GM11168 (cell line): ENCODE results near the gene ADGRD1.

ENCODE experiments used
- in situ Hi-C: fragments of 300-500 bp; cut with MboI; formaldehyde crosslinking; loops from one replicate; pipeline ENCODE4 v1.12.0; 2022; ENCODE audit warnings: low sequenced_read_pairs; ENCODE audit not compliant: unreplicated experiment

Gene ADGRD1

DNA sequence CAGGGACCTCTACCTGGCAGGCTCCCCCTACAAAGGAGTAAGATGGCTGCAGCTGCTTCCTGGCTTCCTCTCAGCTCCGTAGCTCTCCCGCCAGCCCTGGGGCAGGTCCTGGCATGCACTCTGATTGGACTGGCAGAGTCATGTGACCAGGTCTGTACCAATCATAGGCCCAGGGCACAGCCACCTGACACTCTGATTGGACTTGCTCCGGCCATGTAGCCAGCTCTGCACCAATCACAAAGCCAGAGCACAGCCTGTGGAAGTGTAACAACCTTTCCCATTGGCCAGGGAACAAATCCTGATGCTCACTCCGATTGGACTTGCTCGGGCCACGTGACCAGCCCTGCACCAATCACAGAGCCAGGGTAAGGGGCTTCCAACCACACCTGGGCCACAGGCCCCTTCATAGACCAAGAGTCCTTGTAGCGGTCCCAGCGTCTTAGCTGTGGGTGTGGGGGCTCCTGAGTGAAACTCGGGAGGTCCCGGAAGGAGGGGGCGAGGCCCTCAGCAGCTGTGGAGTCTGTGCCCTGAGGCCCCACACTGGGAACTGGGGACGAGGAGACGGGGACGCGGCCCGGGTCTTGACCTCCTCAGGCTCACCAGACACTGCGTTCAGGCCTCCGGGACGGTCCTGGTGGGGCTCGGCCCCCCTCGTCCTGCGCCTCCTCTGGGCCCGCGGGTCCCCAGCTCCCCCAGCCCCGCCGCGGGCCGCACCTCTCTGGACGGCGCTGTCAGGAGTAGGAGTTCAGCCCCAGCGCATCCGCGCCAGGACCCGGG is 210.6 kb downstream of the ADGRD1 start:
- in situ Hi-C loops: no loop called here

DNA sequence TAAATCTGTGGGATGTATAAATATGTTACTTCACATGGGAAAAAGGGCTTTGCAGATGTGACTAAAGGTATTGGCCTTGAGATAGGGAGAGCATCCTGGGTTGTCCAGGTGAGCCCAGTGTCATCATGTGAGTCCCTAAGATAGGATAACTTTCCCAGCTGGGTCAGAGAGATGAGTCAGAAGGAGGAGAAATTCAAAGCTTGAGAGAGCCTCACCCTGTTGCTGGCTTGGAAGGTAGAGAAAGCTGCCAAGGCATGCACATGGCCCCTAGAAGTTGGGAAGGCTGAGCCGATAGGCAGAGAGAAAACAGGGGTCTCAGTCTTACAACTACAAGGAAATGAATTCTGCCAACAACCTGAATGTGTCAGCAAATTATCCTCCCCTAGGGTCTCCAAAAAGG is 213.0 kb downstream of the ADGRD1 start:
- in situ Hi-C loops: no loop called here

- in situ Hi-C loops: no loop called here
Observed at GRCh38 chr12:131167334-131167733, 213.6 kb downstream of the ADGRD1 start.

GRCh38 chr12:131171029-131171428 is 217.3 kb downstream of the ADGRD1 start:
- in situ Hi-C loops: no loop called here

- in situ Hi-C loops: no loop called here
Observed at GRCh38 chr12:131174901-131175300, 221.2 kb downstream of the ADGRD1 start.

DNA sequence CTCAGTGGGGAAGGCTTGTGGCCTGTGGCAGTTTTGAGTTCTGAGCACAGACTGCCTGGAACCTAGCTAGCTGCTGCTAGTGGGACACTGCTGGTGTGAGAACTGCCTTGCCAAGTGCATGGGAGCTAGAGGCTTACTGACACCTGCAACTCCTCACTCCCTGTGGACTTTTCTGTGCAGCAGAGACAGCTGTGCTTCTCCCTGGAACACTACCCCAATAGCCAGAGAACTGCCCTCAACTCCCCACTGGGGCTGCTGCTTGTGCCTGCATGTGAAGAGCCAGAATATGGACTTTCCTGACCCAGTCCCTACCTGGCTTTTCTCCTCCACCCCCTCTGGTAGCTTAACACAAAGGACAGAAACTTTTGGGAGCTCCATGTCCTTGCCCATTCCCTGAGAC is 222.6 kb downstream of the ADGRD1 start:
- in situ Hi-C loops: no loop called here

- in situ Hi-C loops: no loop called here
Observed at GRCh38 chr12:131176926-131177325, 223.2 kb downstream of the ADGRD1 start.

DNA sequence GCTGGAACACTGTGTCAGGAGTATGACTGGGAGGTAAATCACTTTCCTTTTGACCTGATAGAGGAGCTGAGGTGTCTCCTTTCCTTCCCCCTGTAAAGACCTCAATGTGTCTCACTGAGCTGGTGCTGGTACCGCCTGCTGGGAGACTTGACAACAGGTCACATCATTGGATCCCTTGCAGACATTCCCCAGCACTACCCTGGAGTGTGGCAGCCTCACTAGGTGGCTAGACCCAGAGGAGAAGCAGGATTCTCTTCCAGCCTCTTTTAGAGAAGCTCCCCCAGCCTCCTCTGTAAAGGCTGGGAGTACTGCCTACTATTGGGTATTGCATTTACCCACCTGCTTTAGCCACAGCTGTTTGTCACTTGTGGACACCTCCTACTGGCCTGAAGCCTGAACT is 223.9 kb downstream of the ADGRD1 start:
- in situ Hi-C loops: no loop called here

GRCh38 chr12:131187602-131188001 is 233.9 kb downstream of the ADGRD1 start:
- in situ Hi-C loops: no loop called here

GRCh38 chr12:131188131-131189050 is 234.7 kb downstream of the ADGRD1 start:
- in situ Hi-C loops: no loop called here

DNA sequence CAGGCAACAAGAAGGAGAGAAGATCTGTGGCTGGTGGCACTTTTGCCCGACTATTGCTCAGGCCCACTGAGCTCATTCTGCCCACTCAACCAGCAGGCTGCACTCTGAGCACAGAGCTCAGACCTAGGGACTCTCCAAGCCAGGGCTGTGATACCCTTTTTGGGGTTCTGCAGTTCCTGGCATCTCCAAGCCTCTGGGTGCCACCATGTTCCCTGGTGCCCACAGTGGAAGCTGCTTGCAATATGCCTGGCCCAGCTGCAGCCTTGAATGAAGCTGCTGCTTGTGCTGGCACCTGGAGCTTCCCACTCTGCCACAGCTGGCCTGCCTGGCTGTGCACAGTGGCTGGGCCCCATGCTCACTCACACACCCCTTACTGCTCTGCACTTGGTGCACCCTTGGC is 236.1 kb downstream of the ADGRD1 start:
- in situ Hi-C loops: no loop called here

GRCh38 chr12:131190965-131191364 is 237.3 kb downstream of the ADGRD1 start:
- in situ Hi-C loops: no loop called here
